ENCODE results near the gene FBLN5.

The FBLN5 gene

GRCh38 chr14:91870890-91871289, 76.6 kb downstream of the FBLN5 start:
- TF ChIP-seq, protein P1, sequence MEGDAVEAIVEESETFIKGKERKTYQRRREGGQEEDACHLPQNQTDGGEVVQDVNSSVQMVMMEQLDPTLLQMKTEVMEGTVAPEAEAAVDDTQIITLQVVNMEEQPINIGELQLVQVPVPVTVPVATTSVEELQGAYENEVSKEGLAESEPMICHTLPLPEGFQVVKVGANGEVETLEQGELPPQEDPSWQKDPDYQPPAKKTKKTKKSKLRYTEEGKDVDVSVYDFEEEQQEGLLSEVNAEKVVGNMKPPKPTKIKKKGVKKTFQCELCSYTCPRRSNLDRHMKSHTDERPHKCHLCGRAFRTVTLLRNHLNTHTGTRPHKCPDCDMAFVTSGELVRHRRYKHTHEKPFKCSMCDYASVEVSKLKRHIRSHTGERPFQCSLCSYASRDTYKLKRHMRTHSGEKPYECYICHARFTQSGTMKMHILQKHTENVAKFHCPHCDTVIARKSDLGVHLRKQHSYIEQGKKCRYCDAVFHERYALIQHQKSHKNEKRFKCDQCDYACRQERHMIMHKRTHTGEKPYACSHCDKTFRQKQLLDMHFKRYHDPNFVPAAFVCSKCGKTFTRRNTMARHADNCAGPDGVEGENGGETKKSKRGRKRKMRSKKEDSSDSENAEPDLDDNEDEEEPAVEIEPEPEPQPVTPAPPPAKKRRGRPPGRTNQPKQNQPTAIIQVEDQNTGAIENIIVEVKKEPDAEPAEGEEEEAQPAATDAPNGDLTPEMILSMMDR (IDR thresholded peaks at IDR 0.05; ENCODE audit: low read depth, low read length), result no peak
- H3K4me3 ChIP-seq (ENCODE audit: low read depth, low read length), result no peak overlapping the region

DNA sequence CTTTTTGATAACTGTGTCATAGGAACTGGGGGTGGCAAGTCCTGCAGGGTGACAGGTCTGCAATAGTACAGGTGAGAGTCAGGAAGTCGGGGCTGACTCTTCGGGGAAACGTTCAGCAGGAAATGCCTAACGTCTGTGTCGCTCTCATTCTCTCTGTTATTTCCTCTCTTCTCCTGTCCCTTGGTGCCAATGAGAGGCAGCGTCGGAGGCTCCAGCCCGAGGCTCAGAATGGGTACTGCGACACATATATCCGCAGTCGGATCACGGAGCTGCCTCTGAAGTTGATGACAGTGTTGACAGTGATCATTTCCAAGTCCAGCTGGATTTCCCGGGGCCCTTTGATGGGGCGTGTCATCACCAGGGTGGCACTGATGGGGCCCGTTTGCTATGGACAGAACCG, 77.5 kb downstream of the FBLN5 start:
- no peak overlapping the region for H3K4me3 ChIP-seq (ENCODE audit: low read depth, low read length)
- TF ChIP-seq, protein P1 (IDR thresholded peaks at IDR 0.05; ENCODE audit: low read depth, low read length), result no peak

- TF ChIP-seq, protein P1 (IDR thresholded peaks at IDR 0.05; ENCODE audit: low read depth, low read length), result no peak
These were observed 77.9 kb downstream of the FBLN5 start for GRCh38 chr14:91869556-91869955.

DNA sequence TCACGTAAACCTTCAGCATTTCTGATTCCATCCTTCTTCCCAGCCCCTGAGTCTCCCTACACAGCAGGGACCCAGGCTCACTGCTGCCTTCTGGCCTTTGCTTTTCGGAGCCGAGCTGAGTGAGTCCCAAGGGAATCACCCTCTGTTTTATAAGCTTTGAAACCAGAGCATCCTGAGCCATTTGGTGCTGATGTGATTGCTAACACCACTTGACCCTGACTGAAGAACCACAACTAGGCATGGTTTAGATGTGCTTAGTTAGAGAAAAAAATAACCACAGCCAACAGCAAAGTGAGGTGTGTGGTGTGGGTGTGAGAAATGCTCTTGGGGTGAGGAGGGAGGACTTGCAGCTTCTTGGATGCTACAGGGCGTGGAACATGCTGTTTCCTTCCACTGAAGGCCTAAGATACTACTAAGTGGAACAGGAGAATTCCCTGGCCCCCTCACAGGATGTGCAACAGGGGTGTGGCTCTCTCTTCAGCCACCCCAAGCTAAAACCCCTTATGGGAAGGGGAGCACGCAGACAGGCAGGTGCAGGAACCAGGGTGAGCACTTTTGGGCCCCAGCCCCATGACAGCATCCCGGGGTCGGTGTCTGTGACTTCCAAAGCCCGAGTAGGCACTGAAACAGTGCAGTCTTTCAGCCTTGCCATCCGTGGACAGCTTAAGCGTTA, 80.0 kb downstream of the FBLN5 start, which contains the start of gene TC2N:
TC2N (minus strand) TSS at position 221 of the 673 bp plus-strand sequence. CDS start 53,767 bp downstream, outside the sequence.
- no peak within 1 kb of the TSS for H3K4me3 ChIP-seq (ENCODE audit: low read depth, low read length)
- TF ChIP-seq, protein P1 (IDR thresholded peaks at IDR 0.05; ENCODE audit: low read depth, low read length), result no peak

More at GRCh38 chr14:91869556-91869955, 77.9 kb downstream of the FBLN5 start:
- H3K4me3 ChIP-seq (ENCODE audit: low read depth, low read length), result no peak overlapping the region

DNA sequence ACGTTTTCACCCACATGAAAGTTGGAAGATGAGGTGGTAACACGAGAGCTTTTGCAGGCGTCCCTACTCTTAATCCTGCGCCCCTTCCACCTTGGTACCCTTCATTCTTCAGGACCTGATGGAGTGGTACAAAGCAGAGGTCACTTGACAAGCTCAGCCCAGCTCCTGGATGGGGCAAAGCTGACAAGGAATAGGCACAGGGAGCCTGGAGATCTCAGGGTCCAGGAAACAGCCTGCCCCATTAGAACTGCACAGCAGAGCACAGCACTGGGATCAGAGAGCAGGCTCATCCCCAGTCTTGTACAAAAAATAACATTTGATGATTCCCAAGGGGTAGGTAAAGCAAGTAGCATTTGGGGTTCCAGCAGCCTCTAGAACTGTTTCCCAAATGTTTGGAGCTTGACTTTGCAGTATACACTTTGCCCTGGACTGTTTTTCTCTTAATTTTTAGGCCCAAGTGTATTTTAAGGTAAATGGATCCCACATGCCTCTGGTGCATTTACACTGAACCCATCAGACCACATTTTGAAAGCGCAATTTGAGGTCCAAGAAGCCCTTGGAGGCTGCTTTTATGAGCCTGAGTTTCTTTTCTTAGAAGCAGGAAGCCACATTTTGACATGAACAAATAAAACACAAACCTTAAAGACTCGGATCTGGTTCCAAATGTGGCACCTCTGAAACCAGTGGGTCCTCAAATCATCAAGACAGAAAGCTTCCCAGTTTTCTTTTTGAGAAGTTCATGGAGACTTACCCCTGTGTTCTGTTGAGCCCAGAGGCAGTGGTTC, 80.8 kb downstream of the FBLN5 start:
- H3K4me3 ChIP-seq (ENCODE audit: low read depth, low read length), result no peak overlapping the region
- TF ChIP-seq, protein P1 (IDR thresholded peaks at IDR 0.05; ENCODE audit: low read depth, low read length), result no peak

DNA sequence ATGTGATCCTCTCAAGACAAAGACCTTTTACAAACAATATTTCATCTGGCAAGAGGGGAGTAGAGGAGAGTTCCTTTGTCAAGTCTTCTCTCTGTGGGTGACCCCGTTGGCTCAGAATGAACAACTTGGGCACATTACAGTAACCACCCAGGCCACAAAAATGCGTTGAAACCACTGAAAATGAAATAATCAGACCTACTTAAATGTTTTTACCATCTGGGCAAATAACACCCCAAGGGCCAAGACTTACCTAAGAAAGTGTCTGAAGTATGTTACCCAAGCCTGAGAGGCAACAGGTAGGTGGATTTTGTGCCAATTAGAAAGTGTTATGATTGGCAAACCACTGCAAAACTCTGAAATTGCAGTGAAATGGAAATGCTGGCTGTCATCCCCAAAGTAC, 81.4 kb downstream of the FBLN5 start:
- TF ChIP-seq, protein P1 (IDR thresholded peaks at IDR 0.05; ENCODE audit: low read depth, low read length), result no peak

DNA sequence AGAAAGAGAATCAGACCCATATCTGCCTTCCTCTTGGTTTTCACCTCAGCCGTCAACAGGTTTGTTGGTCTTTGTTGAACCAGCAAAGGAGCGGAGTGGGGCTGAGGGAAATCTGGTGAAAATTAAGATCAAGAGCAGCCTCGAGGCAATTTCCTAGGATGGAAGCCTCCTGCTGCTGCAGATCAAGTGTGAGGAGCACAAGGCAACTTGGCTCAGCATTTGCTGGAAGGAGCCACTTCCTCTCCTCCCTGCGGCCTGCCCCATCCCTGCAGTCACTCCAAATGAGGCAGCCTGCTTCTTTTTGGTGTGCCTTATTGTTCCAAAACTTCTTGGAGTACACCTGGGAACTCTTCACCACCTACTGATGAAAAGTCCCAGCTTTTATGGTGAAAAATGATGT, 85.1 kb downstream of the FBLN5 start:
- TF ChIP-seq, protein P1 (IDR thresholded peaks at IDR 0.05; ENCODE audit: low read depth, low read length), result no peak
- no peak overlapping the region for H3K4me3 ChIP-seq (ENCODE audit: low read depth, low read length)

More for the DNA sequence above, 81.4 kb downstream of the FBLN5 start:
- no peak overlapping the region for H3K4me3 ChIP-seq (ENCODE audit: low read depth, low read length)
